Fibroblast of lung (primary cell): ENCODE measurements around the gene MCTP1. TPM values are rescaled to one million over a fixed set of nuclear protein-coding genes. Genes with fewer than 3 reads are reported as not detected.

Source experiments
- DNase-seq, 2 donors: peaks; one replicate each; pipeline versions ENCODE4 v3.0.0 to v3.0.0-alpha.2; 2010; ENCODE audit warnings: low read depth in 2 of 2
- H2AFZ ChIP-seq: 2 replicates; pipeline ENCODE4 v1.5.1; 2012; ENCODE audit warnings: low read length, control low read depth, inconsistent platforms
- H3K27ac ChIP-seq: 2 replicates; pipeline ENCODE4 v1.5.1; 2011; ENCODE audit warnings: low read length, control low read depth; ENCODE audit not compliant: insufficient read depth
- H3K27me3 ChIP-seq: 2 replicates; pipeline ENCODE4 v1.5.1; 2011; ENCODE audit warnings: mild to moderate bottlenecking, low read length; ENCODE audit not compliant: control insufficient read depth, insufficient read depth
- H3K36me3 ChIP-seq: 2 replicates; pipeline ENCODE4 v1.5.1; 2011; ENCODE audit warnings: low read length; ENCODE audit not compliant: control insufficient read depth, insufficient read depth
- H3K4me1 ChIP-seq: 2 replicates; pipeline ENCODE4 v1.5.1; 2011; ENCODE audit warnings: low read length; ENCODE audit not compliant: control insufficient read depth, insufficient read depth; ENCODE audit errors: extremely low read depth
- H3K4me2 ChIP-seq: 2 replicates; pipeline ENCODE4 v1.5.1; 2011; ENCODE audit warnings: low read length, control low read depth; ENCODE audit not compliant: insufficient read depth; ENCODE audit errors: extremely low read depth
- H3K4me3 ChIP-seq, 4 experiments: fragments of 200-600 bp in 1 of 4; sonication (generic) in 1 of 4; replicated peaks in 1 of 4; 2 replicates each; pipeline ENCODE4 v1.5.1; 2011 to 2016; ENCODE audit warnings: low read length in 4 of 4, low read depth in 3 of 4, mild to moderate bottlenecking in 3 of 4, control low read depth in 2 of 4, inconsistent platforms in 1 of 4, mixed read lengths in 1 of 4; ENCODE audit not compliant: insufficient read depth in 1 of 4; ENCODE audit errors: control extremely low read depth in 1 of 4
- H3K79me2 ChIP-seq: 2 replicates; pipeline ENCODE4 v1.5.1; 2012; ENCODE audit warnings: mild to moderate bottlenecking, low read length, inconsistent platforms; ENCODE audit not compliant: control insufficient read depth, insufficient read depth
- H3K9ac ChIP-seq: 2 replicates; pipeline ENCODE4 v1.5.1; 2011; ENCODE audit warnings: mild to moderate bottlenecking, low read length, control low read depth; ENCODE audit not compliant: insufficient read depth
- H3K9me3 ChIP-seq: 2 replicates; pipeline ENCODE4 v1.5.1; 2012; ENCODE audit warnings: low read depth, low read length; ENCODE audit not compliant: control insufficient read depth, insufficient read depth
- H4K20me1 ChIP-seq: 2 replicates; pipeline ENCODE4 v1.5.1; 2011; ENCODE audit warnings: low read length; ENCODE audit not compliant: control insufficient read depth, insufficient read depth; ENCODE audit errors: extremely low read depth
- EZH2 ChIP-seq: IDR thresholded peaks from 2 replicates; pipeline ENCODE4 v1.5.1; 2012; ENCODE audit warnings: low read length, control low read depth, mild to moderate bottlenecking; ENCODE audit errors: missing control alignments
- polyA plus RNA-seq, 2 donors: library from polyadenylated mRNA; depleted of rRNA in 1 of 2; stranded (reverse) in 1 of 2; unstranded in 1 of 2; fragments of >200 nt; gene quantifications; 2 replicates each; pipeline ENCODE4 v1.2.1, GENCODE V29; 2011 to 2012; ENCODE audit warnings: missing spikeins in 1 of 2
- total RNA-seq: library from RNA; depleted of rRNA; stranded (reverse); fragments of >200 nt; gene quantifications from 2 replicates; pipeline ENCODE4 v1.2.1, GENCODE V29; 2014
- TF ChIP-seq, protein P1 (sequence below), 2 donors: IDR thresholded peaks in 1 of 2; conservative IDR thresholded peaks in 1 of 2; 1 replicate in 1 of 2; 2 replicates in 1 of 2; pipeline ENCODE4 v1.5.1; 2011 to 2012; ENCODE audit warnings: low read length in 2 of 2, control low read depth in 1 of 2, inconsistent platforms in 1 of 2, low read depth in 1 of 2, mild to moderate bottlenecking in 1 of 2

MCTP1 gene
- total and polyA plus RNA-seq, 2 donors (not counting 1 experiment from before 2014, with no cell fraction given): 0.78 to 7.9 TPM

DNA sequence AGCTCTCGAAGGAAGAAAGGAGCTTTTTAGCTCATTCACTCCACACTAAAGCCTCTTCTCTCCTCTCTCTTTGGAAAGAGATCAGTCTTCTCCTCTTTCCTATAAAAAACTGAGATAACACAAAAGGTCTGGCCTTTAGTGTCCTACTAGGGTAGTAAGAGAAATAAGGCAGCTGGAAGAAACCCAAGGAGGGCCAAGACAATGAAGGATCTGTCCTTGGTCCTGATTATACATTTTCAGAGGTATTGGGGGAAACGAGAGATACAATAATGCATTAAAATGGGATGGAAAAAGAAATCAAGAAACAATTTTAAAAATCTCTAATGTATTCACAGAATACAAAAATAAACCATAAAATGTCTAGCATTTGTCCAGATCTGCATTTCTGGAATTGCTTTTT lies 482.4 kb downstream of the MCTP1 start:
- H3K4me2 ChIP-seq: no peak overlapping the region
- H3K4me1 ChIP-seq: no peaks in the 10 kb centered on the region
- no peak overlapping the region for H3K27ac ChIP-seq
- no peak overlapping the region for H3K9ac ChIP-seq
- H3K4me3 ChIP-seq: no peak overlapping the region
- no peak overlapping the region for H2AFZ ChIP-seq
- no peaks in the 10 kb centered on the region for H3K9me3 ChIP-seq
- no peak for TF ChIP-seq EZH2
- H3K36me3 ChIP-seq: no peaks in the 10 kb centered on the region
- no peaks in the 10 kb centered on the region for H4K20me1 ChIP-seq
- no peaks in the 10 kb centered on the region for H3K27me3 ChIP-seq
- no peaks in the 10 kb centered on the region for H3K79me2 ChIP-seq
- peak; percentile 10 to 22 for DNase-seq

DNA sequence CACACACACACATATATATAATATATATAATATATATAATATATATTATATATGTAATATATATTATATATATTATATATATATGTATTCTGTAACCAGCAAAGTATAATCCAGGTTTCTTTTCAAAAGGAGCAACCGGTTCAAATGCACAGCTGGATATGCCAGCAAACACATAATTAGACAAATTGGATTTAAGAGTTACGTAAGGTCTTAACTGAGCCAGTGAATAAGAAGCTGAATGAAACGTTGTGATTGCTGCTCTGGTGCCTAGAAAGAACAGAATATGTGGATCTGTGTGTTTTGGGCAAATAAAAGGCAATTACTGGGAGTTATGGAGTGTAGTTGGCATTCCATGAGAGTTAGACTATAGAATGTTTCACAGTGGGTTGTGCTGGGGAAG lies 488.3 kb downstream of the MCTP1 start:
- Histone ChIP-seq H4K20me1 (no peaks in the 10 kb centered on the region), H3K9ac (no peak overlapping the region), H3K27me3 (no peaks in the 10 kb centered on the region), H3K4me2 (no peak overlapping the region), H3K4me3 (no peak overlapping the region), H3K79me2 (no peaks in the 10 kb centered on the region), H3K36me3 (no peaks in the 10 kb centered on the region), H3K9me3 (no peaks in the 10 kb centered on the region), H3K4me1 (no peaks in the 10 kb centered on the region), H3K27ac (no peak overlapping the region), H2AFZ (no peak overlapping the region)
- TF ChIP-seq EZH2: no peak
- TF ChIP-seq, protein P1, sequence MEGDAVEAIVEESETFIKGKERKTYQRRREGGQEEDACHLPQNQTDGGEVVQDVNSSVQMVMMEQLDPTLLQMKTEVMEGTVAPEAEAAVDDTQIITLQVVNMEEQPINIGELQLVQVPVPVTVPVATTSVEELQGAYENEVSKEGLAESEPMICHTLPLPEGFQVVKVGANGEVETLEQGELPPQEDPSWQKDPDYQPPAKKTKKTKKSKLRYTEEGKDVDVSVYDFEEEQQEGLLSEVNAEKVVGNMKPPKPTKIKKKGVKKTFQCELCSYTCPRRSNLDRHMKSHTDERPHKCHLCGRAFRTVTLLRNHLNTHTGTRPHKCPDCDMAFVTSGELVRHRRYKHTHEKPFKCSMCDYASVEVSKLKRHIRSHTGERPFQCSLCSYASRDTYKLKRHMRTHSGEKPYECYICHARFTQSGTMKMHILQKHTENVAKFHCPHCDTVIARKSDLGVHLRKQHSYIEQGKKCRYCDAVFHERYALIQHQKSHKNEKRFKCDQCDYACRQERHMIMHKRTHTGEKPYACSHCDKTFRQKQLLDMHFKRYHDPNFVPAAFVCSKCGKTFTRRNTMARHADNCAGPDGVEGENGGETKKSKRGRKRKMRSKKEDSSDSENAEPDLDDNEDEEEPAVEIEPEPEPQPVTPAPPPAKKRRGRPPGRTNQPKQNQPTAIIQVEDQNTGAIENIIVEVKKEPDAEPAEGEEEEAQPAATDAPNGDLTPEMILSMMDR (conservative IDR thresholded peaks at IDR 0.05 in 1 of 2, IDR thresholded peaks at IDR 0.05 in 1 of 2; ENCODE audit: low read depth in 1 of 2, low read length in 2 of 2): no peak
- no peak for DNase-seq

DNA sequence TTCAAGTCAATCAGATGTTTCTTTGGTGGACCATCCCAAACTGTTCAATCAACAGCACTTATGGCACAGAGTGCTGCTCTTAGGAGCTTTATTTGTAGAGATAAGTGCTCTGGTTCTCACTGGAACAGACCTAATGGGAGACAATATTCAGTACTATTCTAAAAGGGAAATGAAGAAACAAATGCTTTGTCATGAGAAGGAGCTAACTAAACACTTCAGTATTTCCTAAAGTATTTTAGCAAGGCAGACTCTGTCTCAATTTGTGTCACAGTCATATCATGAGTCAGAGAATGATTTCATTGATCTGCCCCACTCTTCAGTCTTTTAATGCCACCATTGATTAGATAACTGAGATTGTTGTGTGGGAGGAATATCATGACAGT lies 491.1 kb downstream of the MCTP1 start:
- Histone ChIP-seq H3K4me1 (no peaks in the 10 kb centered on the region), H3K9me3 (no peaks in the 10 kb centered on the region), H4K20me1 (no peaks in the 10 kb centered on the region), H2AFZ (no peak overlapping the region), H3K4me2 (no peak overlapping the region), H3K9ac (no peak overlapping the region), H3K27ac (peak overlapping the region; percentile 50), H3K79me2 (no peaks in the 10 kb centered on the region), H3K27me3 (no peaks in the 10 kb centered on the region), H3K36me3 (no peaks in the 10 kb centered on the region), H3K4me3 (no peak overlapping the region)
- TF ChIP-seq, protein P1 (conservative IDR thresholded peaks at IDR 0.05 in 1 of 2, IDR thresholded peaks at IDR 0.05 in 1 of 2; ENCODE audit: low read depth in 1 of 2, low read length in 2 of 2): no peak
- TF ChIP-seq EZH2: no peak
- peak; percentile 14 to 80 for DNase-seq
